GM18508 (cell line): ENCODE data around the gene OPN4.

Experiments
- ATAC-seq: cut with Tn5 transposase; IDR thresholded peaks from one replicate; pipeline ENCODE4 v1.9.1; 2021; ENCODE audit warnings: moderate number of reproducible peaks; ENCODE audit not compliant: insufficient read depth, unreplicated experiment

OPN4 gene

DNA sequence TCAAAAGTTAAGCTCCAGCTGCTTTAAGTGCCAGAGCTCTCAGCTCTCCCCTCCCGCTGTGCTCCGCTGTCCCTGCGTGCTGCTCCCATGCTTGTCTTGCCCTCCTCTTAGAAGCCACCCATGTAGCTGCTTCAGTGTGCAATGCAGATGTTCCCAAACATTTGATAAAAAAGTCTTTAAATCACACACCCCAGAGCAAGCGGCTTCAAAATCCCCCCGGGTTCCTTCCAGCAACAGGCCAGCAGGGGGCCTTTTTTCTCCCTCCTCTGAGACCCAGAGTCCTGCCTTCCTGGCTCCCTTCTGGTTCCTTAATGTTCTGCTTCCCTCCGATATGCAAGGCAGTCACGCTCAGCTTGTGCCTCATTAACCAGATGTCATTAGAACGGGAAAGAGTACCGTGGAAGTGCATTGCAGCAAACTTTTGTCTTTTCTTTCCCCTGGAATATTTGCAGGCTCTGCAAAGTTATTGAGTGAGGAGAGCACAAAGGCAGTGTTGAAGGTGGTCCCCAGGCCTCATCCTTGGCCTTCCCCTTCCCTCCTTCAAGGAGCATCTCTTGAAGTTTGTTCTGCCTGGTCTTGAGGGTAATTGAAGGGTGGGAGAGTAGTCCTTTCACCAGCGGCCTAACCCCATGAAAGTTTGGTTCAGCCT, 39.5 kb downstream of the OPN4 start:
- ATAC-seq: no peak

DNA sequence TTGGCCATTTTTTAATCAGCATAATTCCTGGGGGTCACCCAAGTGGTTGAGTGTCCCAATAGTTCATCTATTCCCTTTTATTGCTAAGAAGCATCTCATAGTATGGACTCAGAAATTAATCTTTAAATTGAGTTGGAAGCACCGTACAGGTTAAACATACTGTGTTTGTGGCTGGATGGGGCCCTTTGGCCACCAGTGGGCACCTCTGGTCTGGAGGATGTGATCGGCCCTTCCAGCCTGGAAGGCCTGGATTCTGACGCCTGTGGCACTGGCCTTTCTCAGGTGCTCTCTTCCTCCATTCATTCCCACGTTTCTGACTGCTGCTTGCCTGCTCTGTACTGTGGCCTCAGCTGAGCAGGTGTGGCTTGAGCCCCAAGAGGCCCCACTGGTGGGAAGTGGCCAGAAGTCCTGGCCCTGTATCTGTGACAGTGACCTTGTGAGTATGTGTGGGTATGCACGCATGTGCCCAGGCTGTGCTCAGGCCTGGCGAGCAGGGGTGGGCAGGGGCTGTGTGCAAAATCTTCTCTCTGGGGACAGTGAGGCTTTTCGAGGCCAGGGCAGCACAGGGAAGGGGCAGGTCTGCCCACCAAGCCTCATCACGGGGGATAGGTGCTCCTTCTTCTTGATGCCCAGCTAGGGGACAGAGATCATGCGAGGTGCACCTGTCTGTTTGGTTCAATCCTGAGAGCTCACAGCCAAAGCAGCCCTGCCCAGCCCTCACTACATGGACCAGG, 44.0 kb downstream of the OPN4 start:
- no peak for ATAC-seq

DNA sequence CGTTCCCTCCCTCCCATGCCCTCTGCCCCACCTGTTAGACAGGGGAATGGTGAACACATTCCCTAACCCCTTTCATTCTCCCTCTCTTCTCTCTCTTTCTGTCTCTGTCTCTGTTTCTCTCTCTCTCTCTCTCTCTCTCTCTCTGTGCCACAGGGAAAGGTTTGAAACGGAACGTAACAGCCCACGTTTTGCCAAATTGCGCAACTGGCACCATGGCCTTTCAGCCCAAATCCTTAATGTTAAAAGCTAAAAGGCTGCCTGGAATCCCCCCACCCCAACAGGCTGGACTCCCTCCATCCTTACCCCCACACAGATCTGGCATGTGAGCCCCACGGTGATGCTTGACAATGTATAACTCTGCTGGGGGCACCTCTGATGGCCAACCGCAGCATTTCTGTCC, 44.8 kb downstream of the OPN4 start:
- ATAC-seq: no peak

- ATAC-seq: no peak
Measured at GRCh38 chr10:86699541-86699940, 45.2 kb downstream of the OPN4 start.

DNA sequence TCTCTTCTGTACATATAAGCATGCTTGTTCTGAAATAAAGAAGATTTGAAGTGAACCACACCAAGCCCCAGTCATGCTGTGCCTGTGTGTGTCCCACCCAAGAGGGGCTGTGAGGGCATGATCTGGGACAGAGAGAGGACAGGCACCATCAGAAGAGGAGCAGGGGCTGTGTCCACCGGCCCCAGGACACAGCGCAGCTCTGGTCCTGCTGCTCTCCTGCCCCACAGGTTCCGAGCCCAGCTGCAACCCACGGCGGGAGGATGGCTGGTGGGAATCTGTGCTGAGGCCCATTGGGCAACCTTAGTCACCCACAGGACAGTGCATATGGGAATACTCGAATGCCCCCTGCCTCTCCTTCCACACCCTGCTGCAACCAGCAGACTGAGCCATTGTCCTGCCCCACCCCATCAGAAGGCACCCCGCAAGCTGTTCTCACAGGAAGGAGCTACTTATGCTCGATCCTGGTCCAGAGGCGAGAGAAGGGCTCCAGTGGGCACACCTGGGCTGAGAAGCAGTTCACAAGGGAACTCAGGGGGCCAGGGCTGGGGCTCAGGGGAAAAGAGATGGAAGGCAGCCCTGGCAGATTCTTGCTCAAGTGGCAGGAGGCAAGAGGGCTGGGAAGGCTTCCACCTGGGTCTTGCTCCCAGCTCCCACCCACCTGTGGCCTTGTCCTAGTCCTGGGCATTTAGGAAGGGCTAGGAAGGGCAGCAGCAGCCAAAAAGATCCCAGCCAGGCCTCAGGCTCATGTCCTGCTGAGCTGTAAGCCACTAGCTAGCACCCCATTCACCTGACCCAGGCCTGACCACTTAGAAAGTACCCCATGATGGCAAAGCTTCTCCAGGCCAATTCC, 45.9 kb downstream of the OPN4 start:
- ATAC-seq: no peak

DNA sequence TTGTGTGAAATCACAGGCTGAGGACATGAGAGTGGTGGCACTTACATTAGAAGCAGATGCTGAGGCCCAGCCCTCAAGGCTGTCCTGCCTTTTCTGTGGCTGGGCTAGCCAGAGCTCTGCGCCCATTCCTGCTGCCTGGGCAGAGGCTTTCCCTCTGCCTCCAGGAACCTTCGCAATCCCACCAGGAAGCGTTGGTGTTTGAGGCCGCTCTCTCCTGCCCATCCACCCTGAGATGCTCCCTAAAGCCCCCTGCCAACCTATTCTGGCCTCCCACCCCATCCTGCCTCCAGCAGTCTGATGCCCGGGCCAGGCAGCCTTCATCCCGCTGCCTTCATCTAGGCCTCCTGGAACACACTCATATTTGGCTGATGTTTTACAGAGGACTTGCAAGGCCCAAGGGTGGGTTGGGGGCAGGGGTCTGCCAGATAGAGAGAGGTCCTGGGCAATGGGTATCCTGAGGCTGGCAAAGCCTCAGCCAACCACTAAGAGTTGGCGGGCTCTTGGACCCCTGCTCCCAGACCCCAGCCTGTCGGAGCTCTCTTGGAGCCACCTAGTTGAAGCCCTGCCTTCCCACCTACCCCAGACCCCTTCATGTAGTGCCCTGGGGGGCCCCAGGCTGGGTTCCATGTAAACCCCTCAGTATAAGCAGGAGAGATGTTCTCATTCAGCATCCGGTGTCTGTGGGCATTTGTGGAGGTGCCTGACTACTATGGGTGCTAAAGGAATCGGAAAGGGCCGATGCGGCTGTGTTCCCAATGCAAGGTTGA, 46.7 kb downstream of the OPN4 start:
- no peak for ATAC-seq

DNA sequence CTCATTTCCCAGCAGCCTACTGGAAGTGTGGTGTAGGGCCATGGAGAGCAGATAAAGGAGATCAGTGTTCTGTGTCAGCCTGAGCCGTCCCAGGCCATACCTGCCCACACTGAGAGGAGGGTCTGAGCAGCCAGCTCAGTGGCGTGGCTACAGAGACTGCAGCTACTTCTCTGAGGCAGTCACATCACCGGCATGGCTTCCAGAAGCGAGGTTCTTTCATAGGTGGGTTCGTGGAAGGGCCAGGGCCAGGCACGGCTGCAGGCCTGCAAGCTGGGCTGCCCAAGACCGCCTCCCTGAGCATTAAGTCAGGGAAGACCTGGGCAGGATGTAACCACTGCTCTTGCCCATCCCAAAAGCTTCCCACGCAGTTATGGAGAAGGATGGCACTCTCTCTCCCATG, 48.8 kb downstream of the OPN4 start:
- ATAC-seq: no peak

- no peak for ATAC-seq
Measured at GRCh38 chr10:86705139-86705538, 50.8 kb downstream of the OPN4 start.

GRCh38 chr10:86705905-86706304, 51.6 kb downstream of the OPN4 start:
- no peak for ATAC-seq

DNA sequence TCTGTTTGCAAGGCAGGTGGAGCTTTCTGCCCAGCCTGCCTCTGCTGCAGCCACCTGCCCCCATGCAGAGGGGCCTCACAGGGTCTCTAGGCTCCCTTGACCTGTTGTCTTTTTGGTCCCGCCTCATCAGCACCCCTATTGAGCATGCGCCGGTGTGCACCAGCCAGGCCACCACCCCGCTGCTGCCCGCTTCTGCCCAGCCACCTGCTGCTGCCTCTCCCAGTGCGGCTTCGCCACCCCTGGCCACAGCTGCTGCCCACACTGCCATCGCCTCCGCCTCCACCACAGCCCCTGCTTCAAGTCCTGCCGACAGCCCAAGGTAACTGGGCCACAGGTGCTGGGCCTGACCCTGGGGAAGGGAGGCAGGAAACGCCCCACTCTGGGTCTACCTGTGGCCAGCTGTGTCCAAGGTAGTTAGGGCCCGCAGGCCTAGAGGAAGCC, 52.1 kb downstream of the OPN4 start:
- ATAC-seq: no peak

DNA sequence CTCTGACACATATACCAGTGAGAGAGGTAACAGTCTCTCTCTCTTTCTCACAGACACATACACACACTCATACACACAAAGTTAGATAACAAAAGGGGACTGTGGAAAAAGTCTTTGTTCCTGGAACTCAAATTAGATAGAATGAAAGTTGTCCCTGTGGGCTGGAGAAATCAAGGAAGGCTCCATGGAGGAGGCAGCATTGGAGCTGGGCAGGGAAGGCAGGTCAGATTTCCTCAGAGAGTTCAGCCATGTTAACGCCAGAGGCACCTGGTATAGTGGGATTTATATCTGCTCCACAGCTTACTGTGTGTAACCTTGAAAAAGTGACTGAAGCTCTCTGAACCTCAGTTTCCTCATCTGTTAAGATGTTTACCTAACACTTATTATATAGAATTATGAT, 52.6 kb downstream of the OPN4 start:
- ATAC-seq: no peak

GRCh38 chr10:86707505-86707904, 53.2 kb downstream of the OPN4 start:
- ATAC-seq: no peak

GRCh38 chr10:86708068-86708782, 53.9 kb downstream of the OPN4 start:
- no peak for ATAC-seq

GRCh38 chr10:86708783-86709380, 54.5 kb downstream of the OPN4 start:
- no peak for ATAC-seq

DNA sequence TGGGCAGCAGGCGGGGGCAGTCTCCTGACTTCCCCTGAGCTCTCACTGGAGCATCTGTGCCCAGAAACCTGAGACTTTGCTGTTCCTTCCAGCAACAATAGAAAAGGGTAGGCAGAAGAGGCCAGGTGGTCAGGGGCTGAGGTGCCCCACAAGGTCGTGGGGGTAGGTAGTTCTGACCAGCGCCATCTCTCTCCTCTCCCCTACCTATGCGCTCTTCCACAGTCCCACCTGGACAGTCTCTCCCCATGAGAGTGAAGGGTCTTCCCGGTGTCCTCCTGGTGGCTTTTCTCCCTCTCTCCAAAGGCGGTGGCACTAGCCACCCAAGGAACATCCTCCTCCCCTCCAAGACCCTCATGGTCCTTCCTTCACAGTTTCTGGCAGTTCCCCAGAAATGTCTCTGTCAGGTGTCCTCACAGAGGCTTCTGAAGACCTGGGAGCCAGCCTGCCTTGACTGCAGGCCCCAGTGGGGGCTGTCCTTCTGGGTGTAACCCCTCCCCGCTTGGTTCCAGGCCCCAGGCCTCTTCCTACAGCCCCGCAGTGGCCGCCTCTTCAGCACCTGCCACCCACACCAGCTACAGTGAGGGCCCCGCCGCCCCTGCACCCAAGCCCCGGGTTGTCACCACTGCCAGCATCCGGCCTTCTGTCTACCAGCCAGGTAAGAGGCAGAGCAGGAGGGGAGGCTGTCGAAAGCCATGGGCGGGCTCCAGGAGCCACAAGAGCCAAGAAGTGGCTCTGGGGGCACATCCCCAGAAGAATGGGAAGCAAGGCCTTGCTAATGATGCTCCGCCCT, 55.2 kb downstream of the OPN4 start:
- ATAC-seq: no peak

GRCh38 chr10:86710987-86711512, 56.7 kb downstream of the OPN4 start:
- ATAC-seq: peak; percentile 48

GRCh38 chr10:86711513-86712316, 57.4 kb downstream of the OPN4 start:
- peak; percentile 19 for ATAC-seq

DNA sequence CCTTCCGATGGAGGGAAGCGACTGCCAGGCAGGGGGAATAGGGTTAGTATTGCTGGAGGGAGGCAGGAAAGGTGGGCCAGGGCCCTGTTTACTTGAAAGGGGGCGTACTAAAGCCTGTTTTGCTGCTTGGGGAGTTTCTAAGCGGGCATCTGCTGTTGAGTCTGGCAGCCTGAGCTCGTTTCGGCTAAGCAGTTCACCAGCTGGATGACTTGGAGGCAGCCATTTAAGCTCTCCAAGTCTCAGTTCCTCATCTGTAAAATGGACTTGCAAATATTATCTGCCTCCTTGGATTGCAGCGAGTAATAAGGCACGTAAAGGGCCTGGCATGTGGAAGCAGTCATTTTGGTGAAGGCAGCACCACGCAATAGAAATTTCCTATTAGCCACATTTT, 58.0 kb downstream of the OPN4 start:
- ATAC-seq: no peak
